ENCODE measurements around the gene RNF130.
"Not testable (repeated sequence)": the region's sequence is repeated elsewhere in the genome, so short reads cannot be mapped to it uniquely, and the experiment has no call there.

RNF130 gene

GRCh38 chr5:180006141-180006540 lies 65.4 kb downstream of the RNF130 start:
- peaks cover 17% of the 10 kb centered on the region for H3K4me1 Mint-ChIP-seq

GRCh38 chr5:180003127-180003526 lies 68.4 kb downstream of the RNF130 start:
- no peak for DNase-seq (ENCODE audit: low spot score in 2 of 2)
- Mint-ChIP-seq H3K4me1 (peaks cover 15% of the 10 kb centered on the region), H3K36me3 (no peaks in the 10 kb centered on the region), H3K9me3 (no peaks in the 10 kb centered on the region), H3K4me3 (no peak overlapping the region), H3K27ac (no peak overlapping the region)
- ATAC-seq = no peak

More at GRCh38 chr5:180006141-180006540, 65.4 kb downstream of the RNF130 start:
- ATAC-seq = no peak
- Mint-ChIP-seq H3K4me3 (no peak overlapping the region), H3K27ac (no peak overlapping the region), H3K36me3 (no peaks in the 10 kb centered on the region), H3K9me3 (no peaks in the 10 kb centered on the region)
- no peak for DNase-seq (ENCODE audit: low spot score in 2 of 2)

- H3K4me3 Mint-ChIP-seq = no peak overlapping the region
- no peaks in the 10 kb centered on the region for H3K9me3 Mint-ChIP-seq
- H3K4me1 Mint-ChIP-seq = peaks cover 1% of the 10 kb centered on the region
- no peaks in the 10 kb centered on the region for H3K36me3 Mint-ChIP-seq
- H3K27ac Mint-ChIP-seq = peak overlapping the region; percentile 6
- ATAC-seq (no peak), DNase-seq (ENCODE audit: low spot score in 2 of 2) (no peak)
Observed at GRCh38 chr5:180001742-180002141, 69.8 kb downstream of the RNF130 start.

GRCh38 chr5:180001136-180001535 lies 70.4 kb downstream of the RNF130 start:
- Mint-ChIP-seq H3K9me3 (no peaks in the 10 kb centered on the region), H3K36me3 (no peaks in the 10 kb centered on the region), H3K27ac (peak overlapping the region; percentile 6), H3K4me1 (no peaks in the 10 kb centered on the region), H3K4me3 (no peak overlapping the region)
- no peak for DNase-seq (ENCODE audit: low spot score in 2 of 2)
- no peak for ATAC-seq

GRCh38 chr5:179998485-179998884 lies 73.1 kb downstream of the RNF130 start:
- H3K27ac Mint-ChIP-seq = no peak overlapping the region
- ATAC-seq (no peak), DNase-seq (ENCODE audit: low spot score in 2 of 2) (no peak)
- no peak overlapping the region for H3K4me3 Mint-ChIP-seq
- no peaks in the 10 kb centered on the region for H3K9me3 Mint-ChIP-seq
- H3K36me3 Mint-ChIP-seq = no peaks in the 10 kb centered on the region
- H3K4me1 Mint-ChIP-seq = no peaks in the 10 kb centered on the region

GRCh38 chr5:179994583-179995323 lies 76.8 kb downstream of the RNF130 start:
- no peak for DNase-seq (ENCODE audit: low spot score in 2 of 2)
- Mint-ChIP-seq H3K4me3 (no peak overlapping the region), H3K36me3 (no peaks in the 10 kb centered on the region), H3K9me3 (no peaks in the 10 kb centered on the region), H3K4me1 (no peaks in the 10 kb centered on the region), H3K27ac (no peak overlapping the region)
- ATAC-seq = no peak

- not testable (repeated sequence) for H3K36me3 Mint-ChIP-seq; H3K27ac Mint-ChIP-seq; ATAC-seq; H3K9me3 Mint-ChIP-seq; DNase-seq (ENCODE audit: low spot score in 2 of 2); H3K4me1 Mint-ChIP-seq; H3K4me3 Mint-ChIP-seq
Observed at GRCh38 chr5:179992855-179993254, 78.7 kb downstream of the RNF130 start.

GRCh38 chr5:179991106-179991505 lies 80.5 kb downstream of the RNF130 start:
- H3K4me3 Mint-ChIP-seq = no peak overlapping the region
- DNase-seq (ENCODE audit: low spot score in 2 of 2) = no peak
- no peak for ATAC-seq
- H3K27ac Mint-ChIP-seq = no peak overlapping the region
- no peaks in the 10 kb centered on the region for H3K4me1 Mint-ChIP-seq
- H3K36me3 Mint-ChIP-seq = no peaks in the 10 kb centered on the region
- no peaks in the 10 kb centered on the region for H3K9me3 Mint-ChIP-seq

- H3K4me3 Mint-ChIP-seq; H3K9me3 Mint-ChIP-seq; H3K27ac Mint-ChIP-seq; ATAC-seq; DNase-seq (ENCODE audit: low spot score in 2 of 2); H3K36me3 Mint-ChIP-seq; H3K4me1 Mint-ChIP-seq: not testable (repeated sequence)
Observed at GRCh38 chr5:179990525-179990924, 81.0 kb downstream of the RNF130 start.

- no peak for DNase-seq (ENCODE audit: low spot score in 2 of 2)
- Mint-ChIP-seq H3K4me3 (no peak overlapping the region), H3K27ac (no peak overlapping the region), H3K9me3 (no peaks in the 10 kb centered on the region), H3K36me3 (no peaks in the 10 kb centered on the region), H3K4me1 (no peaks in the 10 kb centered on the region)
- ATAC-seq = no peak
Observed at GRCh38 chr5:179986328-179986727, 85.2 kb downstream of the RNF130 start.

GRCh38 chr5:179981636-179982035 lies 89.9 kb downstream of the RNF130 start:
- H3K9me3 Mint-ChIP-seq = no peaks in the 10 kb centered on the region
- no peak for DNase-seq (ENCODE audit: low spot score in 2 of 2)
- ATAC-seq = no peak
- H3K36me3 Mint-ChIP-seq = peaks cover 10% of the 10 kb centered on the region
- no peak overlapping the region for H3K27ac Mint-ChIP-seq
- no peak overlapping the region for H3K4me3 Mint-ChIP-seq
- no peaks in the 10 kb centered on the region for H3K4me1 Mint-ChIP-seq

GRCh38 chr5:179980767-179981166 lies 90.8 kb downstream of the RNF130 start:
- Mint-ChIP-seq H3K9me3 (no peaks in the 10 kb centered on the region), H3K4me3 (no peak overlapping the region), H3K27ac (no peak overlapping the region), H3K4me1 (no peaks in the 10 kb centered on the region), H3K36me3 (peaks cover 13% of the 10 kb centered on the region)
- DNase-seq (ENCODE audit: low spot score in 2 of 2) (no peak), ATAC-seq (no peak)

GRCh38 chr5:179978792-179979191 lies 92.8 kb downstream of the RNF130 start:
- Mint-ChIP-seq H3K4me1 (peaks cover 5% of the 10 kb centered on the region), H3K4me3 (no peak overlapping the region), H3K36me3 (peaks cover 15% of the 10 kb centered on the region), H3K27ac (no peak overlapping the region), H3K9me3 (no peaks in the 10 kb centered on the region)
- DNase-seq (ENCODE audit: low spot score in 2 of 2) (no peak), ATAC-seq (no peak)

- no peak overlapping the region for H3K4me3 Mint-ChIP-seq
- no peak overlapping the region for H3K27ac Mint-ChIP-seq
- ATAC-seq (no peak), DNase-seq (ENCODE audit: low spot score in 2 of 2) (no peak)
- H3K9me3 Mint-ChIP-seq = no peaks in the 10 kb centered on the region
- H3K4me1 Mint-ChIP-seq = peaks cover 5% of the 10 kb centered on the region
- peaks cover 22% of the 10 kb centered on the region for H3K36me3 Mint-ChIP-seq
Observed at GRCh38 chr5:179975713-179976134, 95.8 kb downstream of the RNF130 start.

- Mint-ChIP-seq H3K27ac (no peak overlapping the region), H3K36me3 (peaks cover 22% of the 10 kb centered on the region), H3K4me3 (no peak overlapping the region), H3K9me3 (no peaks in the 10 kb centered on the region), H3K4me1 (peaks cover 5% of the 10 kb centered on the region)
- peak; percentile 67 for ATAC-seq
- no peak for DNase-seq (ENCODE audit: low spot score in 2 of 2)
Observed at GRCh38 chr5:179974946-179975712, 96.4 kb downstream of the RNF130 start.

All from stimulated activated effector memory CD8-positive, alpha-beta T cell treated with anti-CD3 and anti-CD28 coated beads, Interleukin-12 subunit alpha, Interleukin-12 subunit beta, amount 100 ng/mL, for 72 hours (primary cell).